ENCODE data around the gene RRN3.

DNA sequence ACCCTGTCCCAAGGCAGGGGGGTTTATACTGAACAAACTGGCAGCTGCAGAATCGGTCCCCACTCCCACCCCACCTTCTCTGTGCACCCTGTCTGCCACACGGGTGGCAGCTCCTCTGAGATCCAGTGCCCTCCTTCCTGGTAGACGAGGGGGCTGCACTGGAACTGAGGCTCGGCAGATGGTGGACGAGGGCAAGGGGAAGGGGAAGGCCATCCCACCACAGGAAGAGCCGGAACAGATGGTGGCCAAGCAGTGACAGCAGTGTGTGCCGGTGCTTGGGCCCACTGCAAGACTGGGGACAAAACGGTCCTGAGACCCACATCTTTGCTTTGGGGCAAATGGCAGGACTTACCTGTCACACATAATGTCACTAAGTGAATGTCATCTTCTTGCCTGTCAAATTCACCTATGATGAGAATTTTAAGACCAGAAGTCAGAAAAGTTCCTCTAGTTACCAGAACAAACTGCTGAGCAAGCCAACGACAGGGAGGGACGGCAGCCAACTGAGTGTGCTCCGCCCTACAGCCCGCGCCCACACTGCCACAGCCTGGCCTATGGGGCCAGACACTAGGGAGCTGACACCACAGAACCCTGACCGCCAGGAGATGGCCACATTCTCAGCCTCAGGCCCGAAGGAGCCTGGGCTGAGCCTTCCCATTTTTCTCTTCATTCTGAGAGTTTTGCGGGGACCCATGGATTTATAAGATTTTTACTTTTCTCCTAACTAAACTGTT, 52.6 kb downstream of the RRN3 start:
- TF ChIP-seq POLR2A (IDR thresholded peaks at IDR 0.05) = peak in 1 of 2 donors; percentile 10
- TF ChIP-seq, protein P1, sequence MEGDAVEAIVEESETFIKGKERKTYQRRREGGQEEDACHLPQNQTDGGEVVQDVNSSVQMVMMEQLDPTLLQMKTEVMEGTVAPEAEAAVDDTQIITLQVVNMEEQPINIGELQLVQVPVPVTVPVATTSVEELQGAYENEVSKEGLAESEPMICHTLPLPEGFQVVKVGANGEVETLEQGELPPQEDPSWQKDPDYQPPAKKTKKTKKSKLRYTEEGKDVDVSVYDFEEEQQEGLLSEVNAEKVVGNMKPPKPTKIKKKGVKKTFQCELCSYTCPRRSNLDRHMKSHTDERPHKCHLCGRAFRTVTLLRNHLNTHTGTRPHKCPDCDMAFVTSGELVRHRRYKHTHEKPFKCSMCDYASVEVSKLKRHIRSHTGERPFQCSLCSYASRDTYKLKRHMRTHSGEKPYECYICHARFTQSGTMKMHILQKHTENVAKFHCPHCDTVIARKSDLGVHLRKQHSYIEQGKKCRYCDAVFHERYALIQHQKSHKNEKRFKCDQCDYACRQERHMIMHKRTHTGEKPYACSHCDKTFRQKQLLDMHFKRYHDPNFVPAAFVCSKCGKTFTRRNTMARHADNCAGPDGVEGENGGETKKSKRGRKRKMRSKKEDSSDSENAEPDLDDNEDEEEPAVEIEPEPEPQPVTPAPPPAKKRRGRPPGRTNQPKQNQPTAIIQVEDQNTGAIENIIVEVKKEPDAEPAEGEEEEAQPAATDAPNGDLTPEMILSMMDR (IDR thresholded peaks at IDR 0.05 in 4 of 5, conservative IDR thresholded peaks at IDR 0.05 in 1 of 5) = no peak
